ENCODE data around the gene GNG12.

DNA sequence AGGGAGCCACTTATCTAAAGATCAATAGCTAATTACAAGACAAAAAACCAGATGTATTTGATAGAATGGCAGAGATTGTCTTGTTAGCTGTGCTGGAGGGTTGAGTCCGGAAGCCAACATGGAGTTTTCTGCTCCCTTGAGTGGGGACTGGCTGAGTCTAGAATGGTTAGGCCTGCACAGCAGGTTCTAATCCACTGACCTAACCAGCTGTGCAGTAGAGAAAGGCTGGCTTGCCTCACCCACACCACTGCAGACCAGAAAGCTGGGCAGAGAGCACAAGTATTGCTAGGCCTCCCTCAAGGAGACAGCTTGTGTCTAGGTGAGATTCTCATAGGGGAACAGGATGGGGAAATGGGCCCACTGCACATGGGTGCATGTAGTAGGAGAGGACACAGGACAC, 11.7 kb upstream of the GNG12 start:
- no peak for TF ChIP-seq EZH2phosphoT487 (IDR thresholded peaks at IDR 0.05; ENCODE audit: insufficient read depth, low read depth)
- no peak for TF ChIP-seq EZH2 (IDR thresholded peaks at IDR 0.05; ENCODE audit: insufficient read depth, poor library complexity, severe bottlenecking)
